Daoy (cell line): ENCODE data around the gene SCN2A. TPM values are rescaled to one million over a fixed set of nuclear protein-coding genes. Genes with fewer than 3 reads are reported as not detected.
"Not testable (repeated sequence)": the region's sequence is repeated elsewhere in the genome, so short reads cannot be mapped to it uniquely, and the experiment has no call there.

Source experiments
- DNase-seq: peaks from one replicate; pipeline ENCODE4 v3.0.0-alpha.2; 2015; ENCODE audit warnings: low read depth
- total RNA-seq: library from RNA; depleted of rRNA; stranded (reverse); fragments of >200 nt; shearing (Covaris generic); gene quantifications from 2 replicates; pipeline ENCODE4 v1.2.3, GENCODE V29; 2014

The SCN2A gene
- total RNA-seq, 1 experiment from 2014 or later, result 0.51 TPM

GRCh38 chr2:165328272-165328671 lies 89.1 kb downstream of the SCN2A start:
- DNase-seq, result no peak

- DNase-seq, result not testable (repeated sequence)
Observed at GRCh38 chr2:165344276-165344675, 105.1 kb downstream of the SCN2A start.

DNA sequence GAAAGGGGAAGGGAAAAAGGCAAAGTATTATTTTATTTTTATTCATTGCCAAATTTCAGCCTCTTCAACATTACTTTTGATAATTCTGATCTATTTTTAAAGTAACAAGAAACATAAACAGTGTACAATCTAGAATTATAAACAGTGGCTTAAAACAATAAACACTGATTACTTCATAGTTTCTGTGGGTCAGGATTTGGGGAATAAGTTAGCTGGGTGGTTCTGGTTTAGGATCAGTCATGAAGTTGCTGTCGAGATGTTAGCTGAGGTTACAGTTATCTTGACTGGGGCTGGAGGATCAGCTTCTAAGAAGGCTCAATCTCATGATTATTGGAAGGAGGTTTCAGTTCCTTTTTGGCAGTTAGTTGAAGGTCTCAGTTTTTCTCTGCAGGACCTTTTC lies 109.2 kb downstream of the SCN2A start:
- no peak for DNase-seq

GRCh38 chr2:165349181-165349580 lies 110.0 kb downstream of the SCN2A start:
- no peak for DNase-seq

GRCh38 chr2:165357758-165358157 lies 118.5 kb downstream of the SCN2A start:
- peak; percentile 39 for DNase-seq

DNA sequence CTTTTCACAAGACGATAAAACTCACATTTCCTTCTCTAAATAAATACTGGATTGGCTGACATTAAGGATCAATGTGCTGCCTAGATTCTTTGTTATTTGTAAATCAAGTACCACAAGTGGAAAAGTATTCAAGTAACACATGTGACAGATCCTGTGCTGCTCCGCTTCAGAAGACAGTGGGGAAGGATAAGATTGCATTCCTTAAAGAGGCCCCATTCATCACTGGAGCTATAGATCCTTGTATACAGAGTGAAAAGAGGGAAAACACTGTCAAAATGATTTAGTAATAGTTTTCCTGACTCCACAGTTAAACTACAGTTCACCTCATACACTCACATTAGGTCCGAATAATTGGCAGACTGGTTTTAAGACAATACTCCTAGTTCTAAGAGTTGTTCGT lies 122.3 kb downstream of the SCN2A start:
- DNase-seq, result no peak

- no peak for DNase-seq
Observed at GRCh38 chr2:165369131-165369897, 130.1 kb downstream of the SCN2A start.

- DNase-seq, result no peak
Observed at GRCh38 chr2:165369898-165370296, 130.7 kb downstream of the SCN2A start.

DNA sequence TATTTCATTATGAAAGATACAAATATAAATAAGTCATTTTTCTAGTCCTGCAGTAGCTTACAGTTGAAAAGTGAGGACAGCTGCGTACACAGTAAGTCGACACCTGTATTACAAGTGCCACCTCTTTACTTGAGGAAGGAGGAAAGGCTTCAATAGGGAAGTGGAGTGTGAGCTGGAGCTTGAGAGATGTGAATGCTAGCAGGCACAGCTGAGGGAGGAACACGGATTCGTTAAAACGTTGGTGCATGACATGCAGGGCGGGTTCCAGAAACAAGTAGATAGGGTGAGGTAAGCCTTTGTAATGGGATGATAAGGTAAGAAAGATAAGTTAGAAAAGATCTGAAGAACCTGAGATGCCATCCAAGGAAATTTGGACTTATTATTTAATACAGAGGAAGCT lies 132.1 kb downstream of the SCN2A start:
- no peak for DNase-seq

GRCh38 chr2:165373278-165374010 lies 134.2 kb downstream of the SCN2A start:
- no peak for DNase-seq

DNA sequence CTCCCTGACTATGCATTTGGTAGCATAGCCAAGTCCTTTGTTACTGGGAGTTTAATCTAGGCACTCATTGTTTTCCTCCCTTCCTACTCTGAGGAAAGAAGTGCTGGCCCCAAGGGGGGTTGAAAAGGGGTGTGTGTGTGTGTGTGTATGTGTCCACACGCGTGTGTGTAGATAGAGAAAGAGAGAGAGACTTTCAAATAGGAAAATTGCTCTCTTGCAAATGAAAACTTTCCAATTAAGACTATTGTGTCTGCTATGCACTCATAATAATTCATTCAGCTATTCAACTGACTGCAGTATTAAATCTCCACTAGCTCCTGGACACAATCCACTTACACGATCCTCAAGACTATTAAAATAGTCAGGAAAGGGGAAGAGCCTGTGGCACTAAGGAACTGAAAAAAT lies 137.4 kb downstream of the SCN2A start:
- no peak for DNase-seq

DNA sequence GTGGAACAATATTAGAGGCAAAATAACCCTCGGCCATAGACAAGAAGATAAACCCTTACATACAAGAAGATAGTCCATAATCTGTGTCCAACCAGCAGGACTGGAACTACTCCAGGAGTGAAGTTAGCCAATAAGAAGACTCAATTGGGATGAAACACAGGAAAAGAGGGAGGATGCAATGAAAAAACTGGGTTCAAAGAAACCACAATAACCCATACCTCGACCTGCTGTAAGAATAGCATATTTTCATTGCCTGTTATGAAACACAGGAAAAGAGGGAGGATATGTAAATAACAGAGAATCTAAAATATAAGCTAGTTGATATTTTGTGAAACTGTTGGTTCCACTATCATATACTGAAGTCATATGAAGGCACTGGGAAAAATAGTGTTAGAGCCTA lies 143.1 kb downstream of the SCN2A start:
- no peak for DNase-seq

GRCh38 chr2:165390875-165391274 lies 151.7 kb downstream of the SCN2A start:
- DNase-seq, result no peak

GRCh38 chr2:165391791-165392190 lies 152.6 kb downstream of the SCN2A start:
- DNase-seq, result no peak

GRCh38 chr2:165398603-165399002 lies 159.4 kb downstream of the SCN2A start:
- DNase-seq, result peak; percentile 21

GRCh38 chr2:165401285-165401852 lies 162.2 kb downstream of the SCN2A start:
- peak; percentile 51 for DNase-seq

- DNase-seq, result no peak
Observed at GRCh38 chr2:165402162-165402561, 162.9 kb downstream of the SCN2A start.

DNA sequence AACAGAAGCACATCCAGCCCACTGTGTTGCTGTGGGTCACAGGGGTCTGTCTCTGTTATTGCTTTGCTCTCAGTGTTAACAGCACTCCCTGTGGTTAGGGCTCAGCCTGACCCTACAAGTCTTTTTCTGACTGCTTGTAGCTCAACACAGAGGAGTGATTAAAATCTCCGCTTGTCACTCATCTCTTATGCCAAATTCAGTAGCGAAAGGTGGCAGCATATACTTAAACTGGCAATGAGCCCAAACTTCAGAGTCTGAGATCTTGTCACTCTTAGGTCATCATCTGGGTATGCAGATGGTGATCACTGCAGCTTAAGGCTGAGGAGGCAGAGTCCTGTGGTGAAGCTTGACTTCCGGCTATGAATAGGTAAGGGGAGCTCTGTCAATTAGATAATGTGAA lies 167.0 kb downstream of the SCN2A start:
- DNase-seq, result peak; percentile 15

- no peak for DNase-seq
Observed at GRCh38 chr2:165407466-165407865, 168.3 kb downstream of the SCN2A start.

DNA sequence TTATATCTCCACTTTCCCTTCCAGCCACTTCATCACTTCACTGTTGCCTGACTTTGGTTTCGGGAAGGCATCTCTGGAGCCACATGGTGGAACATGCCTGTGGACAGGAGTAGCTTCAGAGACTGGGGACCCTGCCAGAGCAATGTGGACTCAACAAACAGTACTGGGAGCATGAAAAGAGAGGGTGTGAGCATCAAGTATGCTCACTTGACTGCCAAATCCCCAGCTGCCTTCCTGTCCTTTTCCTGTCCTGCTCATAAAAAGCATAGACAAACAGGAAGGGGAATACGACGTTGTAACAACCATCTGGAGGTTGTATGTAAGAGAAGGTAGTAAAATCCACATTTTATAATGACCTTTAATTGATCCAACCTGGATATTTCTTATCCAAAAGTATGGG lies 169.0 kb downstream of the SCN2A start:
- no peak for DNase-seq

GRCh38 chr2:165410276-165410675 lies 171.1 kb downstream of the SCN2A start:
- DNase-seq, result no peak

GRCh38 chr2:165414187-165414586 lies 175.0 kb downstream of the SCN2A start:
- no peak for DNase-seq

- DNase-seq, result no peak
Observed at GRCh38 chr2:165417009-165417408, 177.8 kb downstream of the SCN2A start.
